ENCODE data around the gene ZNF362.
A peak's percentile ranks its signal among the peaks of the same experiment; 100 is the strongest.

The ZNF362 gene

GRCh38 chr1:33343539-33343938 is 87.2 kb downstream of the ZNF362 start:
- no peak overlapping the region for H3K4me3 ChIP-seq (ENCODE audit: low read length)
- no peaks in the 10 kb centered on the region for H3K36me3 ChIP-seq (ENCODE audit: control insufficient read depth, insufficient read depth, low read length)
- H3K27me3 ChIP-seq (ENCODE audit: control insufficient read depth, insufficient read depth, low read length) = no peaks in the 10 kb centered on the region
- H3K4me1 ChIP-seq (ENCODE audit: control insufficient read depth, insufficient read depth, low read length) = peaks cover 82% of the 10 kb centered on the region
- peak overlapping the region; percentile 9 for H3K27ac ChIP-seq (ENCODE audit: low read depth, low read length)
- H3K9ac ChIP-seq (ENCODE audit: low read length) = no peak overlapping the region

- Histone ChIP-seq H3K4me1 (ENCODE audit: control insufficient read depth, insufficient read depth, low read length) (peaks cover 68% of the 10 kb centered on the region), H3K4me3 (ENCODE audit: low read length) (no peak overlapping the region), H3K9ac (ENCODE audit: low read length) (no peak overlapping the region), H3K27me3 (ENCODE audit: control insufficient read depth, insufficient read depth, low read length) (no peaks in the 10 kb centered on the region), H3K36me3 (ENCODE audit: control insufficient read depth, insufficient read depth, low read length) (no peaks in the 10 kb centered on the region), H3K27ac (ENCODE audit: low read depth, low read length) (peak overlapping the region; percentile 15)
These were observed 88.7 kb downstream of the ZNF362 start for GRCh38 chr1:33344896-33345560.

GRCh38 chr1:33346533-33346926 is 90.2 kb downstream of the ZNF362 start:
- H3K4me3 ChIP-seq (ENCODE audit: low read length) = peak overlapping the region; percentile 72
- no peaks in the 10 kb centered on the region for H3K36me3 ChIP-seq (ENCODE audit: control insufficient read depth, insufficient read depth, low read length)
- H3K4me1 ChIP-seq (ENCODE audit: control insufficient read depth, insufficient read depth, low read length) = peaks cover 54% of the 10 kb centered on the region
- no peak overlapping the region for H3K9ac ChIP-seq (ENCODE audit: low read length)
- H3K27ac ChIP-seq (ENCODE audit: low read depth, low read length) = peak overlapping the region; percentile 95
- H3K27me3 ChIP-seq (ENCODE audit: control insufficient read depth, insufficient read depth, low read length) = no peaks in the 10 kb centered on the region

GRCh38 chr1:33346927-33347649 is 90.8 kb downstream of the ZNF362 start:
- peak overlapping the region; percentile 95 for H3K27ac ChIP-seq (ENCODE audit: low read depth, low read length)
- H3K4me3 ChIP-seq (ENCODE audit: low read length) = peak overlapping the region; percentile 72
- H3K36me3 ChIP-seq (ENCODE audit: control insufficient read depth, insufficient read depth, low read length) = no peaks in the 10 kb centered on the region
- peaks cover 48% of the 10 kb centered on the region for H3K4me1 ChIP-seq (ENCODE audit: control insufficient read depth, insufficient read depth, low read length)
- H3K27me3 ChIP-seq (ENCODE audit: control insufficient read depth, insufficient read depth, low read length) = no peaks in the 10 kb centered on the region
- H3K9ac ChIP-seq (ENCODE audit: low read length) = peak overlapping the region; percentile 21

DNA sequence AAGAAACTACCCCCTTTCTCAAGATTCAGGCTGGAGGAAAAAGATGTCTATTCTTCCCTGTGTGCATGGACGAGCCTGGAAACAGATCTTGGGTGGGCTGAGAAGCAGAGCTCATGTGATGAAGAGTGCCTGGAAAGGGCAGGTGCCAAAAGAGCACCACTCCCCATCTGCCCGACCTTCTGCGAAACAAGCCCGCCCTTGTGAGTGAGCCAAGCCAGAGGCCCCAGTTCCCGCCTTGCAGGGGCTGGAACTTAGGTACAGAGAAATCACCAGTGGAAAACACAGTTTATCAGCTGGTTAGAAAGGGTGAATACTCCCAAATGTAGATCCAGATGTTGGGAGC is 91.3 kb downstream of the ZNF362 start:
- Histone ChIP-seq H3K4me3 (ENCODE audit: low read length) (peak overlapping the region; percentile 72), H3K27me3 (ENCODE audit: control insufficient read depth, insufficient read depth, low read length) (no peaks in the 10 kb centered on the region), H3K9ac (ENCODE audit: low read length) (no peak overlapping the region), H3K4me1 (ENCODE audit: control insufficient read depth, insufficient read depth, low read length) (peaks cover 44% of the 10 kb centered on the region), H3K36me3 (ENCODE audit: control insufficient read depth, insufficient read depth, low read length) (no peaks in the 10 kb centered on the region), H3K27ac (ENCODE audit: low read depth, low read length) (peak overlapping the region; percentile 95)

DNA sequence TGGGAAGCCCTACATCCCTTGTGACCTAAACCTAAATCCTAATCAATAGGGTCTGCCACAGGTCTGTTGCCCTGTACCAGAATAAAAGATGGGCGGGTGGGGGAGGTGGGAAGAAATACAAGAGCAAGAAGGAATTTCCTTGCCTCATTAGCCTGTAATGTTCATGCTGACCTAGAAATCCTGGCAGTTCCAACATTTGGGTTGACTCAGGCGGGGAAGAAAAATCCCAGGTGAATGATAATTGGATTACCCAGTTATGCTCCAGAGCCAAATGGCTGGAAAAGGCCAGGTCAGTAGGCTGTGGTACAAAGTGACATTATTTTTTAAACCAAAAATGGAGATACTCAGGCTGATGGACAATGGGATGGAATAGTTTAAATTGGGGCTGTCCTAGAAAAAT is 91.9 kb downstream of the ZNF362 start:
- Histone ChIP-seq H3K36me3 (ENCODE audit: control insufficient read depth, insufficient read depth, low read length) (no peaks in the 10 kb centered on the region), H3K4me1 (ENCODE audit: control insufficient read depth, insufficient read depth, low read length) (peaks cover 40% of the 10 kb centered on the region), H3K4me3 (ENCODE audit: low read length) (peak overlapping the region; percentile 72), H3K27ac (ENCODE audit: low read depth, low read length) (peak overlapping the region; percentile 95), H3K9ac (ENCODE audit: low read length) (peak overlapping the region; percentile 32), H3K27me3 (ENCODE audit: control insufficient read depth, insufficient read depth, low read length) (no peaks in the 10 kb centered on the region)

DNA sequence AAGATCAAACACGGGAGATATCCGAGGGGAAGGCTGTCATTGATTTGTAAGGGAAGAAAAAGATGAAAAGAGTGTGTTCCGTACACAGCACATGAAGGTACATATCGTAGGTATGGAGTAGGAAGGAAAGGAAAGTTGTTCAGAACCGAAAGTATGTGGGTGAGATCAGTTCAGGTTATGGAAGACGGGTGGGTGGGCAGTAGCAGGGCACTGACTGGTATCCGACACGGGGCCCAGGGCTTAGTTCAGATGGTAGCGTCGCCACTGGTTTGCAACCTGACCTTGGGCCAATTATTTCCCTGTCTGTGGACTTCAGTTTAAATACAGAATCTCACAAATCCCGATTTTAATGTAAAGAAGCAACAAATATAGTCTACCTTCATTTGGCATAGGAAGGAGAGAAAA is 92.4 kb downstream of the ZNF362 start:
- Histone ChIP-seq H3K27ac (ENCODE audit: low read depth, low read length) (peak overlapping the region; percentile 95), H3K36me3 (ENCODE audit: control insufficient read depth, insufficient read depth, low read length) (no peaks in the 10 kb centered on the region), H3K4me3 (ENCODE audit: low read length) (peak overlapping the region; percentile 72), H3K27me3 (ENCODE audit: control insufficient read depth, insufficient read depth, low read length) (no peaks in the 10 kb centered on the region), H3K4me1 (ENCODE audit: control insufficient read depth, insufficient read depth, low read length) (peaks cover 38% of the 10 kb centered on the region), H3K9ac (ENCODE audit: low read length) (peak overlapping the region; percentile 71)

- peak overlapping the region; percentile 71 for H3K9ac ChIP-seq (ENCODE audit: low read length)
- no peaks in the 10 kb centered on the region for H3K36me3 ChIP-seq (ENCODE audit: control insufficient read depth, insufficient read depth, low read length)
- H3K4me3 ChIP-seq (ENCODE audit: low read length) = peak overlapping the region; percentile 72
- H3K4me1 ChIP-seq (ENCODE audit: control insufficient read depth, insufficient read depth, low read length) = peaks cover 34% of the 10 kb centered on the region
- H3K27me3 ChIP-seq (ENCODE audit: control insufficient read depth, insufficient read depth, low read length) = no peaks in the 10 kb centered on the region
- H3K27ac ChIP-seq (ENCODE audit: low read depth, low read length) = peak overlapping the region; percentile 95
These were observed 92.9 kb downstream of the ZNF362 start for GRCh38 chr1:33349081-33349759.

DNA sequence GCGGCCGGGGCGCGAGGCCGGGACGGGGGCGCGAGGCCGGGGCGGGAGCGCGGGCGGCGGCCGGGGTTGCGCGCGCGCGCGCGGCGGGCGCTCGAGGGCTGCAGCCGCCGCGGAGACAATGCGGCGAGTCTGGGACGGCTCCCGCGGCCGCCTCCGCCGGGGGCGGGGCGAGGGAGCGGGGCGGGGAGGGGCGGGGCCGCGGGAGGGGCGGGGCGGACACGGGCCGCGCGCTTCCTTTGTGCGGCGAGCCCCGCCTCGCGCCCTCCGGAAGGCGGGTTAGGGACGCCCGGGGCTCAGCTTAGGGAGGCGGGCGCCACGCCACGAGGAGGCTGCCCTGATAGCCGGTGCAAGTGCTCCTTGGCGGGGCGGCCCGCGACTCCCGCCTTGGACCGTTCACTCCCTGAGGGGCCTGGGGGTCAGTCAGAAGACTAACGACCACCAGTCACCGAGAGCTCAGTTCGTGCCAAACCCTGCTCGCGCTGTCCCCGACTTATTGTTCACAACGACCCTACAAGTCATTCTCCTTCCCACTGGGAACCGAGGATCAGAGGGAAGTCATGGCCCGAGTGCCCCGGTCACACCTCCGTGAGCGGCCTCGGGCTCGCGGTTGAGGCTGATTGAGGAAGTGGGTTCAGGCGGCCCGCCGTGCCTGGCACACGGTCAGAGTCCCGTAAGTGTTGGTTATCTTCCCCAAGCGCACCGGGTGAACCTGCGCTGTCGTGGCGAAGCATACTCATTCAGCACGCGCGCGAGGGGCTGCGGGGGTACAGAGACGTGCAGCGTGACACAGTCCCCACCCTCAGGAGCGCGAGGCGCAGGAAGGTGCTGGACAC is 93.7 kb downstream of the ZNF362 start:
- H3K27ac ChIP-seq (ENCODE audit: low read depth, low read length) = peak overlapping the region; percentile 62
- H3K4me3 ChIP-seq (ENCODE audit: low read length) = peak overlapping the region; percentile 75
- no peaks in the 10 kb centered on the region for H3K36me3 ChIP-seq (ENCODE audit: control insufficient read depth, insufficient read depth, low read length)
- peak overlapping the region; percentile 57 for H3K9ac ChIP-seq (ENCODE audit: low read length)
- H3K4me1 ChIP-seq (ENCODE audit: control insufficient read depth, insufficient read depth, low read length) = peaks cover 26% of the 10 kb centered on the region
- H3K27me3 ChIP-seq (ENCODE audit: control insufficient read depth, insufficient read depth, low read length) = no peaks in the 10 kb centered on the region
